LHCN-M2 (cell line): ENCODE results near the gene SLC2A5. TPM values are rescaled to one million over a fixed set of nuclear protein-coding genes. Genes with fewer than 3 reads are reported as not detected.
"Not testable (repeated sequence)": the region's sequence is repeated elsewhere in the genome, so short reads cannot be mapped to it uniquely, and the experiment has no call there.

Source experiments
- DNase-seq: peaks from one replicate; pipeline ENCODE4 v3.0.0-alpha.2; 2012; ENCODE audit warnings: low read depth
- polyA plus RNA-seq: library from polyadenylated mRNA; unstranded; fragments of >200 nt; gene quantifications from one replicate; pipeline ENCODE4 v1.2.1, GENCODE V29; 2012; ENCODE audit warnings: missing spikeins
- total RNA-seq: library from RNA; depleted of rRNA; stranded (reverse); fragments of >200 nt; gene quantifications from 2 replicates; pipeline ENCODE4 v1.2.3, GENCODE V29; 2014; rRNA removed

The SLC2A5 gene, protein sequence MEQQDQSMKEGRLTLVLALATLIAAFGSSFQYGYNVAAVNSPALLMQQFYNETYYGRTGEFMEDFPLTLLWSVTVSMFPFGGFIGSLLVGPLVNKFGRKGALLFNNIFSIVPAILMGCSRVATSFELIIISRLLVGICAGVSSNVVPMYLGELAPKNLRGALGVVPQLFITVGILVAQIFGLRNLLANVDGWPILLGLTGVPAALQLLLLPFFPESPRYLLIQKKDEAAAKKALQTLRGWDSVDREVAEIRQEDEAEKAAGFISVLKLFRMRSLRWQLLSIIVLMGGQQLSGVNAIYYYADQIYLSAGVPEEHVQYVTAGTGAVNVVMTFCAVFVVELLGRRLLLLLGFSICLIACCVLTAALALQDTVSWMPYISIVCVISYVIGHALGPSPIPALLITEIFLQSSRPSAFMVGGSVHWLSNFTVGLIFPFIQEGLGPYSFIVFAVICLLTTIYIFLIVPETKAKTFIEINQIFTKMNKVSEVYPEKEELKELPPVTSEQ
- 0.57 TPM in 1 of 2 replicates, not detected in the other for total RNA-seq
- polyA plus RNA-seq: 0.28 TPM

DNA sequence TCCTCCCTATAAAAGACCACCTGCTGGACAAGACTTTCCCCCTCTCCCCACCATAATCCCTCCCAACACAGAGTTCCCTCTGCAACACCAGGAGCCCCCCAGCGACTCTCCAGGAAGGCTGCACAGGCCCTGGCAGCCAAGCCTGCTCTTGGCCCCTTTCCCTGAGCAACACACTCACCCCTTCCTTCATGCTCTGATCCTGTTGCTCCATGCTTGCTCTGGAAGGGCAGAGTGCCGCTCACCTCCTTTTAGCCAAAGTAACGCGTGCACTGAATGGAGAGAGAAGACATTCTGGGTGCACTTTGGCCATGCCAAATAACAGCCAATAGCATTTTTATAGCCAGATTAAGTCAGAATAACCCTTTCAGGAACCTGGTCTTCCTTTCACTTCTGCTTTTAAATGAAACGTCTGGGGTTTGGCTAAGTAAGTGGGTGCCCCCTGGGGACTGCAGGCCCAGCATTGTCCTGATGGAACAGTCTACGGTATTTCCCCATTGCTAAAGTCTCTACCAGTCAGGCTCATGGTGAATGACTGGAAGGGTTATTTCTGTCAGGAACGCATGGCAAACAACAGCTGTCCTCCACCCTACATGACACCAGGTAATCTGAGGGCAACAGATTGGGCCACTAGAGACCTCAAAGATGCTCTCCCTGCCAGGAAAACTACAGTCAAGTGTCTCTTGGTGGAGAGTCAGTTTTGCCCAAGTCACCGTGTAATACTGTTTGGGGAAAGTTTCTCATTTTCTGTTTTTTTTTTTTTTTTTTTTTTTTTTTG is at the start of gene SLC2A5:
Gene SLC2A5 (minus strand): TSS at position 310 of the 775 bp plus-strand sequence. CDS start 99 bp downstream, at position 211.
- DNase-seq: no peak

DNA sequence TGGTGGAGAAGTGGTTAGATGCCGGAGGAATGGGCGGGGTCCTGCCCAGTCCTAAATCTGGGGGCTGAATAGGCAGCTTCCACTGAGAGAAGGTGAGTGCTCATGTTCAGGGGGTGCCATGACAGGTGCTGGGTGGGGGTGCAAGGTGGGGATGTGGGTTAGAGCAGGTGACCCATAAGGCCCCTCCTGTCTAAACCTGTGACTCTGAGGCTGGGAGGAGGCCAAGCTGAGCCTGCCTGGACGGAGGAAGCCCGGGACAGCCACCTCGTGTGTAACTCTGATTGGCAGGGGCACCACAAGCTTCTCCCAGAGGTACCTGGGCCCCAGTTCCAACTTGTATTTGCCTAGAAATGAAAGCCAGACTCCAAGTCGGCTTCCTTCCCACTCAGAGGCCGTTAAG is 48.8 kb upstream of the SLC2A5 start:
- no peak for DNase-seq

DNA sequence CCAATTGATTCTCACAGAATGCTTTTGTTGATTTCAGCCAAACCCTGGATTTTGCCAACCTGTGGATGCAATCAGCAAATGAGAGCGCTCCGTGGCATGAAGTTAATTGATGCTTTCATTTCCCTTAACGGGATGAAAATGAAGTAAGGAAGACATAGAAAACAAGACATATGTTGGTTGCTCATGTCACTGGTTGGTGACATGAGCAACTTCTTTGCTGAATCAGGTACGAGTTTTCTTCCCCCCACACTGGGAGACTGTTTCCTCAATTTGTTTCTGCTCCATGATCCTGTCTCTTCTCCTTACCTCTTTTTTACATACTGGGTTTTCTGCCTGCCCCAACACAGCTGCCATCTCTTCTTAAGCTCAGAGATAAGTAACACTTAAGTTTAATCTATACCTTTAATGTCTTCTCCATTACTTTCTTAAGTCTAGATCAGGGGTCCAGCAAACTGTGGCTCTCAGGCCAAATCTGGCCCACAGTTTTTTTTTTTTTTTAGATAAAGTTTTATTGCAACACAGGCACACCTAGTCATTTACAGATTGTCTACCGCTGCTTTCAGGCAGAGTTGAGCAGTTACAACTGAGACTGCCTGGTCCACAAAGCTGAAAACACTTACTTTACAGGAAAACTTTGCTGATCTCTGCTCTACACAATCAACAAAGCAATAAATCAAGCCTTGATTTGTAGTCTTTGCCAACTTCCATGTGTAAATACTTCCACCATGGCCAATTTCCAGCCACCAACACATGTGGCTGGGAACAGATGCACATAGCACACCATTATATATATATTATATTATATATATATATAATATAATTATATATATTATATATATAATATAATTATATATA is 46.1 kb upstream of the SLC2A5 start:
- DNase-seq: no peak

DNA sequence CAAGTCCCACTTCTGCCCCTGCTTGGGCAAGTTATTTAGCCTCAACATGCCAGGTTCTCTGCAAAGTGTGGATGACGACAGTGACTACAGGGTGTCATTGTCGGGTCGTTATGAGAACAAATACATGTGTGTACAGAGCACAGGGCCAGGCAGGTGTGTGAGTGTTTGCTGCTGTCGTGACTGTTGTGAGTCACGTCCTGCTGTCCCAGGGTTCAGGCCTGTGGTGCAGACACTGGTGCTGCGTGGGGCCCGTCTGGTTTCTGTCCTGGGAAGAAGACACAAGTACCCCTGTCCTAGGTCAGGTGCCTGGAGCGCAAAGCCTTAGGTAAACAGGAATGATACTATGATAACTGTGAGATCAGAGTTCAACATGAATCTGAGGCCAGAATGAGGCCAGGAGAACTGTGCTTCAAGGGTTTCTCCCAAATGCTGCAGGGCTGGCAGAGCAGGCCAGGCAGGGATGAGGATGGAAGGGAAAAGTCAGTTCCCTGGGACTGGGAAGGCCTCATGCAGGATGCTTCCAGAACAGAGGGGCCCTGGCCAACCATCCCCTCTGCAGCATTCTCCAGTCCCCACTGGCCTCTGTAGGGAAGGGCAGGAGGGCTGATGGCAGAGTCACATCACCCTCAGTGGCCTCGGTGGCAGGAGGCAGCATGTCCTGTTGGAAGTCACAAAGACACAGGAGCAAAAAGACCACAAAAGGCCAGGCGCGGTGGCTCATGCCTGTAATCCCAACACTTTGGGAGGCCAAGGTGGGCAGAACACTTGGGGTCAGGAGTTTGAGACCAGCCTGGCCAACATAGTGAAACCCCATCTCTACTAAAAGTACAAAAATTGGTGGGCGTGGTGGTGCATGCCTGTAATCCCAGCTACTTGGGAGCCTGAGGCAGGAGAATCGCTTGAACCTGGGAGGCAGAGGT is 43.8 kb upstream of the SLC2A5 start:
- DNase-seq: no peak

DNA sequence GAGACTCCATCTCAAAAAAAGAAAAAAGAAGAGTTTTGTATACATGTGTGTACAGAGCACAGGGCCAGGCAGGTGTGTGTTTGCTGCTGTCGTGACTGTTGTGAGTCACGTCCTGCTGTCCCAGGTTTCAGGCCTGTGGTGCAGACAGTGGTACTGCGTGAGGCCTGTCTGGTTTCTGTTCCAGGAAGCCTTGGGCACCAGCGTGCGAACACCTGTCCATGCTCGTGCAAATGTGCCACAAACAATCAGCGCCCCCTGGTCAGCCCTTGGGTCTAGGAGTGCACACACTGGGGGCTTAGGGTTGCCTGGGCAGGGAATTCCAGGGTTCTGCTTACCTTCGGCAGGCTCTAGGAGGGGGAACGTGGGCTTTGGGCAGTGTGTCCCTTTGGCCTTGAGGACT is 42.5 kb upstream of the SLC2A5 start:
- DNase-seq: no peak

DNA sequence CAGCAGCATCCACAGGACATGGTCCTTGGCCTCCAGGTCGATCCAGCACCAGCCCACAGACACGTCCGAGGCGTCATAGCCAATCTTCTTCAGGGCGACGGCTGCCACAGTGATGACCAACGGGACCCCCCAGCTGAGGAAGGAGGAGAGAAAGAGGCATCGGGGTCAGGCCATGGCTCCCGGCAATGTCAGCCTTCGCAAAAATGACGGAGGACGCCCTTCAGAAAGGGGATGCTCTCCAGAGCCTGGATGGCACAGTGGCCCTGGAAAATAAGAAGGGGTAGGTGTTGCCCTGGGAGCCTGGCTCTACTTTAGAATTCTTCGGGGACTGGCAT is 41.9 kb upstream of the SLC2A5 start:
- DNase-seq: no peak

DNA sequence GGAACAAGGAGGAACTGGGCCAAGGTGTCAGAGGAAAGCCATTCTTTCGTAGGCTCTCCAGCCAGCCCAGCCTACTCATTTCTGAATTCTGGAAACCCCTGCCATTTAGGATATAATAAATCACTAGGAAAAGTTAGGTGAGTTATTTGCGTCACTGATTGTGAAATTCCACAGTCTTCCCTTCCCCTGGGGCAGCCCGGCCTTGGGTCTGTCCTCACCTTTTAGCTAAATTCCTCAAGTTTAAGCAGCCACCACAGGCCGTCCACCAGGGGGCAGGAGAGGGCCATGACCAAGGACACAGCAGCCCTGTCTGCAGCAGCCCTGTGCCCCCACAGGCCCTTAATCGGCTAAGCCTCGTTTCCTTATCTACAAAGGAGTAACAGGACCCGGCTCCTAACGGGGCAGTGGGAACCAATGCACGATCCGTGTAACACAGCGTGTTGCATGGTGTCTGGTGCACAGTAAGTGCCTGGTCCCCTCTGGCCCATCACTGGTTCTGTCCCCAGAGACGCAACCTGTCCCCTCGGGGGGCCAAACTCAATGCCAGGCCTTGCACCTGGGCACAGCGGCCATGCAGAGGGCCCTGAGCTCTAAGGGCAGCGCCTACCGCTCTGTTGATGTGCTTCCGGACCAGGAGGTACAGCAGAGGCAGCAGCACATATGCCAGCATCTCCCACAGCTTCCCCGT is 41.4 kb upstream of the SLC2A5 start:
- DNase-seq: peak; percentile 68

DNA sequence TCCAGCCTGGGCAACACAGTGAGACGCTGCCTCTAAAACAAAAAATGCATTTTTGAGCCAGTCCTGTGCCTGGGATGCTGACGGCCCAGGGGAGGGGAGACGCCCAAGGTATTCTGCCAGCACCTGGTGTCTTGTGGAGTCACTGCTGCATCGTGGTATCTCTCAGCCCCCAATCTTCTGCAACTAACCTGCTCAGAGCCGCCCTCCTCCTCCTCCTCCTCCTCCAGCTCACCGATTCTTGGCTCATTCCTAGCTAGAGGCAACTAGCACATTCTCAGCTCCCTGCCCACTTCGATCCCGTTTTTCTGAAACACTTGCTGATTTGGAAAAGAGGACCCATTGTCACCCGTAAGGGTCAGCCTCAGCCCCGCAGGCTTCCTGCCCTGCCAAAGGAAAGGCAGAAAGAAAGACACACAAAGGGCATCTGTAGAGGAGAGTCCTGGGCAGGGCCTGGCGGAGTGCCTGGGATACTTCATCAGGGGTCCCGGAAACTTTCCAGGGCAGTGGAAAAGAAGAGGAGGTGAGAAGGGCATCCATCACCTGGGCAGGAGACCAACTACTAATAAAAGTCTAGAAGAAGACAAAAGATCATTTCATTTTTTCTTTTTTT is 38.7 kb upstream of the SLC2A5 start:
- DNase-seq: no peak

DNA sequence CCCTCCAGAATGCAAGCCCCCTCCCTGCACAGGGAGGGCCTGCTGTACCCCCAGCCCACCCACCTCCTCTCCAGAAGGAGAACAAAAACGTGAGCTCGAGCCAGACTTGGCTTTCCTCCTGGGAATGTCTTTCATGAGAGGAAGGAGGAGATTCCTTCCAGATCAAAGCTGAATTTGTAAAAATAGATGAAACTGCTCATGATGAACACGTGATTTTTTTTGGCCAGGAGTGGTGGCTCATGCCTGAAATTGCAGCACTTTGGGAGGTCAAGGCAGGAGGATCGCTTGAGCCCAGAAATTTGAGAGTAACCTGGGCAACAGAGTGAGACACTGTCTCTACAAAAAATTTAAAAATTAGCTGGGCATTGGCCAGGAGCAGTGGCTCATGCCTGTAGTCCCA is 37.7 kb upstream of the SLC2A5 start:
- DNase-seq: no peak

DNA sequence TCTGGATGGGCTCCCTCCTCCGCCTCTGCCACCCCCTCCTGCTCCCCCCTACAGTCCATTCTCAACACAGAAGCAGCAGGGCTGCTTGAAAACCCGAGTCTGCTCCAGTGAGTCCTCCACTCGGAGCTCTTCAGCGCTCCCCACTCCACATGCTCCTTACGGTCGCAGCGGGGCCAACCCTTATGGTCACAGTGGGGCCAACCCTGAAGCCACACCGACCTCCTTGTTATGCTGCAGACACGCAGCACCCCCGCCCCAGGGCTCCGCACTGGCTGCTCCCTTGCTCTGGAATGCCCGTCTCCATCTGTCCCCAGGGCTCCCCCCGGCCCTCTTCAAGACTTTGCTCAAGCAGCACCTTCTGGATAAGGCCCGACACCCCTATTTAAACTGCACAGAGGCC is 36.9 kb upstream of the SLC2A5 start:
- DNase-seq: no peak

DNA sequence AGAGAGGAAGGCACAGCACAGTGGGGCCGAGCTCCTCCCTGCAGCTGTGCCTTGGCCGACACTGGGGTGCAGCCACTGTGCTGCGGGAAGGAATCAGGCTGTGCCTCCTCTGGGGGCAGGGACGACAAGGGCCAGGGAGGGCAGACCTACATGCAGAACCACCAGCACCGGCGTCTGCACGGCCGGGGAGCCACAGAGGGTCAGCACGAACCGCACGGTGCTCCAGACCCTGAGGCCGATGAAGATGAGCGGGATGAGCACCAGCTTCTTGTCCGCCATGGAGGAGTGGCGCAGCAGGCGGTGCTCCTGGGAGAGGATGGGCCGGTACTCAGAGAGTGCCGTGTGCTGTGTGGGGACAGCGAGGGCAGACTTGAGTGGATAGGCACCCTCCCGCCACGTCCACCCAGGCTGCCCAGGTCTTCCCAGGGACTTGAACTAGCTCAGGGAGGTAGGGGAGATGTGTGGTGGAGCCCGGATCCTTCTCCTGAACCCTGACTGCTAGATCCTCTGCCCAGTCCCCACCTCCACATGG is 36.0 kb upstream of the SLC2A5 start:
- DNase-seq: no peak

DNA sequence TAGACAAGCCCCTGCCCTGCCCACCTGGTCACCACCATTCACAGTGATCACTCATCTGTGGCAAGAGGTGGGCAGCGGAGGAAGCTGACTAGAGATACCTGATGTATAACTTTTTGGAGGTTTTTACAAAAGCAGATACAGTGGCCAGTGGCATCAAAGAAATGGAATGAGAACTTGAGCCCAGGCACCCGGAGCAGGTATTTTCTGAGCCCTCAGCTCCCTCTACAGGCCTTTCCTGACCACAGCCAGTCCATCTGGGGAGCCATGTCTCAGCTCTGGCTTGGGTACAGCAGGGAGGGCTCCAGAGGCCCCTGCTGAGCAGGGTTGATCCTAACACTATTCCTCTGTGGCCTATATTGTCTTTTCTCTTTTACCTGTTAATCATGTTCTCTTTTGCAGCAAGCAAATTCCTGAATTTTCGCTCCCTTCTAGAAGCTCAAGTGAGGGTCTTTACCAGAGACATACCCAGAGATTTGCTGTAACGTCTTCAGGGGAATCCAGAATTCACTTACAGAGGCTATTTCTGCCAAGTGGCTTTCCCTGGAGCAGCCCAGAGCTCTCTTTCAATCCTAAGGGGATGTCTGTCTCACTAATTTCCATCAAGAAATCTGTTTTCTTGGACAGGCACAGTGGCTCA is 32.2 kb upstream of the SLC2A5 start:
- peak; percentile 42 for DNase-seq

DNA sequence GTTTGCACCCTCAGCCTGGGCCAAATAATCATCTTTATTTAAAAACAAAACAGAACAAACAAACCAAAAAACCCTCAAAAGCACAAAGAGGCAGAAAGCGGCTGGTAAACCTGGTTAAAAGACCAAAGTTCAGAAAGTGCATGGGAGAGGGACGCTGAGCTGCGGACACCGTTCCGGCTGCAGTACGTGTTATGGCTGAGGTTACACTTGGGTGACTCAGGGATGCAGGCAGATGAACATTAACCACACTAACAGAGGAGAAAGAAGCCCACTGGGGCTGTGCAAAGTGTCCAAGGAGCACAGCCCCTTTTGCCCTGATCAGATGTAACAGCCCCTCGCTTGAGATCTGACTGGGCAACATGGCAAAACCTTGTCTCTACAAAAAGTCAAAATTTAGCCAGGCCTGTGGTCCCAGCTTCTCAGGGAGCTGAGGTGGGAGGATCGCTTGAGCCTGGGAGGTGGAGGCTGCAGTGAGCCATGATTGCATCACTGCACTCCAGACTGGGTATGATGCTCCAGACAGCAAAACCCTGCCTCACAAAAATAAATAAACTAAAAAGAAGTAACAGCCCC is 31.1 kb upstream of the SLC2A5 start:
- no peak for DNase-seq

DNA sequence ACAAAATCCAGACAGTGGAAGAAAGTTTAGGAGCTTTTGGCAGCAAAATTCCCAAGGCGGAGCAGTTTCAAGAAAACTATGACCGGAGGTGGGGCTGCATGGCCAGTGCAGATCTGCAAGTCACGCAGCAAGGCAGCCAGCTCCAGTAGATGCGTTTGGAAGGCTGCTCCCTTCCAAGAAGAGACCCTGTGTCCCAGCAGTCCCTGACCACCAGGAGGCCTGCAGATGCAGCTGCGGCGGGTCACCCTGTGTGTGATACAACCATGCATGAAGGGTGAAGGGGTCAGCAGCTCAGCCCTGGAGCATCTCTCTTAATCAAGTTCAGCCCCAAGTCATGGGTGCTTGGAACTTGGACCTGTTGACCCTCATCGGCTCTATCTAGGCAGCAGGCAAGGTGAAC is 30.1 kb upstream of the SLC2A5 start:
- no peak for DNase-seq

DNA sequence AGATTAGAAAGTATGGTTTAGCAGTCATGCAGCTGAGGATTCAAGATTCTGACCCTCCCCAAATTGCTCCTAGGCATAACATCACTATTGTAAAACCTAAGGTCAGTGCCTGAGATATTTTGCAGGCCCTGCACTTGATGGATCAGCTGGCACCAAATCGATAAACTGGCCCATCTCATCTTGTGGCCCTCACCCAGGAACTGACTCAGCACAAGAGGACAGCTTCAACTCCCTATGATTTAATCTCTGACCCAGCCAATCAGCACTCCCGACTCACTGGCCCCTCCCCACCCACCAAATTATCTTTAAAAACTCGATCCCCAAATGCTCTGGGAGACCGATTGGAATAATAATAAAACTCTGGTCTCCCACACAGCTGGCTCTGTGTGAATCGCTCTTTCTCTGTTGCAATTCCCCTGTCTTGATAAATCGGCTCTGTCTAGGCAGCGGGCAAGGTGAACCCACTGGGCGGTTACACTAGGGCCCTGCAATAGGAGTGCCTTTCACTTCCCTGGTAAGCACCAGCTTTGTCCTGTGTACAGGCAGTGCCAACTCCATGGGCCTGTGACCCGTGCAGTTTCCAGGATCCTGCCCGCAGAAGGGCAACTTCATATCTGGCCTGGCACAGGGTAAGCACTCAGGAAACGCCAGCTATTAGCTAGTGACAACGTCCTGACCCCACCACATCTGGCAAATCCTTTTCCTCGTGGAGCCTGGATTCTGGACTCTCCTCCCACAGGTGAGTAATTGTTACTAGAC is 28.7 kb upstream of the SLC2A5 start:
- no peak for DNase-seq

DNA sequence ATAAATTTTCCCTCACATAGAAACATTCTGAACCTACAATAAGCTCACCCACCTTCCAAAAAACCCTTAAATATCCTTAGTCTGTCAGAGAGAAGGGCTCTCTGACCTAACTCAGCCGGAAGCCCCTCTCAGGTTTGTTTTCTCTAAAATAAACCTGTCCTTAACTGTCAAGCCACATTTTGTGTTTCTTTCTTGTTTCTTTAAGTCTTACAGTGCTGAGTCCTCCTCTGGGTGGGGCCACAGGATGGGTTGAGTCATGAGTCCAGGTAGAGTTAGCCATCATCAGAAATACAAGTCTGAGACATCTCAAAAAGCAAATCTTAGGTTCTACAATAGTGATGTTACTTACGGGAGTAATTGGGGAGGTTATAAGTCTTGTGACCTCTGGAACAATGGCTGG is 26.4 kb upstream of the SLC2A5 start:
- DNase-seq: no peak

DNA sequence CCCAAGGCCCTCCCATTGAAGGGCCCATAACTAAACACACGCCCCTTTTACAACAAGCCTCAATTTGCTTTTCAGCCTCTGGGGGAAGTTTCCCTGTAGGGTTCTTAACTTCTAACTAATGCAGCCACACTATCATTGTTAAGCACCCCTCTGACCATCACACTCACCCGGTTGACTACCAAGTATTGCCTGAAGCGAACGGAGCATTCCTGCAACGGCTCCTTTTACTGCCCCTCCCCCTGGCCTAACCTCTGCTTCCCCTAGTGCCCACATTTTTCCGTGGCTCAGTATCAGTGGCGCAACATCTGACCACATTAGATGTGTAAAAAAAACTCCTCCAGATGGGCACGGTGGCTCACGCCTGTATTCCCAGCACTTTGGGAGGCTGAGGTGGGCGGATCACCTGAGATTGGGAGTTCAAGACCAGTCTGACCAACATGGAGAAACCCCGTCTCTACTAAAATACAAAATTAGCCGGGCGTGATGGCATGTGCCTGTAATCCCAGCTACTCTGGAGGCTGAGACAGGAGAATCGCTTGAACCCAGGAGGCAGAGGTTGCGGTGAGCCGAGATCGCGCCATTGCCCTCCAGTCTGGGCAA is 24.7 kb upstream of the SLC2A5 start:
- DNase-seq: not testable (repeated sequence)
